GM12873 (cell line): ENCODE data around the gene PTBP1.

Experiments used
- TF ChIP-seq, protein P1 (sequence below): IDR thresholded peaks from 2 replicates; pipeline ENCODE4 v1.5.1; 2012; ENCODE audit warnings: low read depth, mild to moderate bottlenecking, moderate library complexity, low read length, control low read depth; ENCODE audit not compliant: insufficient read depth; ENCODE audit errors: missing control alignments

The PTBP1 gene

DNA sequence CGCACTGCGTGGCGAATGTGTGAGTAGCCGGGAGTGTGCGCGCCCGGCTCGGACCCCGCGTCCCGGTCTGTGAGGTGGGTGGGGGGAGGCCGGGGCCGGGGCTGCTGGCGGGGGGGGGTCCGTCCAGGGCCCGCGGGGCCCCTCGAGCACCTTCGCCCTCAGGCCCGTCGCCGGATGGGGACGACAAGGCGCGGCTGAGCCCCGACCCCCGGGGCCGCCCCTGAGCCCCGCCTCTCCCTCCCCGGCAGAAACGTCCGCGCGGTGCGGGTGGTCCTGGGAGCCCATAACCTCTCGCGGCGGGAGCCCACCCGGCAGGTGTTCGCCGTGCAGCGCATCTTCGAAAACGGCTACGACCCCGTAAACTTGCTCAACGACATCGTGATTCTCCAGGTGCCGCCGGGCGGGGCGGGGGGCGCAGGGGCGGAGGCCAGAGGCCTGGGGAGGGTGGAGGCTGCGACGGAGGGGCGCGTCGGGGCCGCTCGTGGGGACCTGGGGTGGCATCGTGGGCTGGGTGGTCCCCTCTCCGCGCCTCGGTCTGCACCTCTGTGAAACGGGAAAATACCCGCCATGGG is 55.8 kb downstream of the PTBP1 start:
- TF ChIP-seq, protein P1, sequence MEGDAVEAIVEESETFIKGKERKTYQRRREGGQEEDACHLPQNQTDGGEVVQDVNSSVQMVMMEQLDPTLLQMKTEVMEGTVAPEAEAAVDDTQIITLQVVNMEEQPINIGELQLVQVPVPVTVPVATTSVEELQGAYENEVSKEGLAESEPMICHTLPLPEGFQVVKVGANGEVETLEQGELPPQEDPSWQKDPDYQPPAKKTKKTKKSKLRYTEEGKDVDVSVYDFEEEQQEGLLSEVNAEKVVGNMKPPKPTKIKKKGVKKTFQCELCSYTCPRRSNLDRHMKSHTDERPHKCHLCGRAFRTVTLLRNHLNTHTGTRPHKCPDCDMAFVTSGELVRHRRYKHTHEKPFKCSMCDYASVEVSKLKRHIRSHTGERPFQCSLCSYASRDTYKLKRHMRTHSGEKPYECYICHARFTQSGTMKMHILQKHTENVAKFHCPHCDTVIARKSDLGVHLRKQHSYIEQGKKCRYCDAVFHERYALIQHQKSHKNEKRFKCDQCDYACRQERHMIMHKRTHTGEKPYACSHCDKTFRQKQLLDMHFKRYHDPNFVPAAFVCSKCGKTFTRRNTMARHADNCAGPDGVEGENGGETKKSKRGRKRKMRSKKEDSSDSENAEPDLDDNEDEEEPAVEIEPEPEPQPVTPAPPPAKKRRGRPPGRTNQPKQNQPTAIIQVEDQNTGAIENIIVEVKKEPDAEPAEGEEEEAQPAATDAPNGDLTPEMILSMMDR: no peak

- TF ChIP-seq, protein P1: no peak
These were observed 57.3 kb downstream of the PTBP1 start for GRCh38 chr19:854549-854948.

- TF ChIP-seq, protein P1: no peak
These were observed 57.9 kb downstream of the PTBP1 start for GRCh38 chr19:855142-855541.

GRCh38 chr19:855566-856120 is 58.4 kb downstream of the PTBP1 start:
- TF ChIP-seq, protein P1: no peak

GRCh38 chr19:858284-858683 is 61.0 kb downstream of the PTBP1 start:
- TF ChIP-seq, protein P1: no peak

- TF ChIP-seq, protein P1: no peak
These were observed 61.9 kb downstream of the PTBP1 start, which contains the start of gene CFD for GRCh38 chr19:858868-859843. TSS of gene CFD (plus strand) at chr19:859664. CDS start at chr19:859690, 26 bp downstream.

GRCh38 chr19:861141-861755 is 64.0 kb downstream of the PTBP1 start:
- TF ChIP-seq, protein P1: no peak
